ENCODE measurements around the gene MCL1.
"Not testable (repeated sequence)": the region's sequence is repeated elsewhere in the genome, so short reads cannot be mapped to it uniquely, and the experiment has no call there.

MCL1 gene

DNA sequence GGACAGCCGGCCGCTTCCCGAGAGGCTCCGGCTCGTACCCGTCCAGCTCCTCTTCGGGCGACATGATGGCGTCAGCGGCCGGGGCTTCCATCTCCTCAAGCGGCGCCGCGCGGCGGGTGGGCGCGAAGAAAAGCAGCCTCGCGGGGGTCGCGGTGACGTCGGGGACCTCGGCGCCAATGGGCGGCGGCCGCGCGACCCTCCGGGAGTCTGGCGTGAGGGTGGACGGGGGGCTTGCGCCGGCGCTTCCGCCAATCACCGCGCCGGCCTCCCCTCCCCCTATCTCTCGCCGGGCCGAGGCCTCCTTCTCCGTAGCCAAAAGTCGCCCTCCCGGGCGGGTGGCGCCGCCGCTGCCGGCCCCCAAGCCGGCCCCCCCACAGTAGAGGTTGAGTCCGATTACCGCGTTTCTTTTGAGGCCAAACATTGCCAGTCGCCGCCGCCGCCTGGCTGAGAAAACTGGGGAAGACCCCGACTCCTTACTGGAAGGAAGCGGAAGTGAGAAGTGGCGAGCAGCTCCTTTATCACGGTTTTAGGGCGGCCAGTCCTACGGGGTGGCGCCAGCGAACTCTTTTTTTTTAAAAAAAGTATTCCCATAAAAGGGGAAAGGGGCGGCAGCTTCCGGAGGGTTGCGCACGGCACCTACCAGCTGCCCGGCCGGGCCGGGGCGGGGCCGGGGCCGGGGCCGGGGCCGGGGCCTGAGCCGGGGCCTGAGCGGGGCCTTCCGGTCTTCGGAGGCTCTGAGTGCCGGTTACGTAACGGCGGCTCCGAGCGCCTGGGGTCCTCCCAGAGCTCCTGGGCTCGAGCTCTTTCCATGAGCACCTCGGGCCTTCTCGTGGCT lies at the start of gene MCL1:
Gene MCL1, minus strand, starts transcription at position 501 of the 835 bp plus-strand sequence. Its CDS starts 80 bp downstream, at position 421.
- DNase-seq (ENCODE audit: low read depth in 2 of 2), result peak; percentile 85 to 87

DNA sequence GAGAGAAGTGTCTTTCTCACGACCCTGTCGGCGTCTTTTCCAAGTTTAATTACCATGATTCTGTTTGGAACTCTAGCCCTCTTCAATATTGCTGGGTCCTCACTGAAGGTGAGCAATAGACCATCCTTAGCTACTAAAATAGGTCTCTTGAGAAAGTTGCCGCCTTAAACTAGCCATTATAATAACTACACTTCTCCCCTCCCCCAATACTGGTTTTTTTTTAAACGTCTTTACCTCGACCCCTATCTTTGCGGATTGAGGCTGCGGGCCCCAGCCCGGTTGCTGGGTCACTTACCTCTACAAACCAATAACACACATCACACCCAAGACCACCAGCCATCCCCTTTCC lies 49.3 kb upstream of the MCL1 start:
- DNase-seq (ENCODE audit: low read depth in 2 of 2), result no peak

DNA sequence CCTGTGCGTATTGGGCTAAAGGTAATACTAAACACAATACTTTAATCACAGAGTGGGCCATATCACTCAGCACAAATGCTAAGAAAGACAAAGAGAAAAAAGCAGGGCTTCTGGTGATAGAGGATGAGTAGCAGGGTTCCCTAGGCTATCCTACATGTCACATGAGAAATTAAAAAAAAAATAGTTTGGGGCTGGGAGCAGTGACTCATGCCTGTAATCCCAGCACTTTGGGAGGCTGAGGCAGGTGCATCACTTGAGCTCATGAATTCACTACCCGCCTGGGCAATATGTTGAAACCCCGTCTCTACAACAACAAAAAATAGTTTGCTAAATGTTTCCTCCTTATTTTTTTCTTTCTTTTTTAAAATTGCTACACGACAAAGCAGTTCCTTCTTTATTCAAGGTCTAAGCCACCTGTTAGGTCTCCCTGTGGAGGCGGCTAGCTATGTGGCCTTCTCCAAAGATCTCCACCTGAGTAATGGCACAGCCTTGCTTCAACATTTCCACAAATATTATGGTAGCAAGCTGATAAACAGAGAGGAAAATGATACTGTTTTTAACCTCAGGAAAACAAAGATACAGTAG lies 48.5 kb upstream of the MCL1 start:
- DNase-seq (ENCODE audit: low read depth in 2 of 2), result no peak

DNA sequence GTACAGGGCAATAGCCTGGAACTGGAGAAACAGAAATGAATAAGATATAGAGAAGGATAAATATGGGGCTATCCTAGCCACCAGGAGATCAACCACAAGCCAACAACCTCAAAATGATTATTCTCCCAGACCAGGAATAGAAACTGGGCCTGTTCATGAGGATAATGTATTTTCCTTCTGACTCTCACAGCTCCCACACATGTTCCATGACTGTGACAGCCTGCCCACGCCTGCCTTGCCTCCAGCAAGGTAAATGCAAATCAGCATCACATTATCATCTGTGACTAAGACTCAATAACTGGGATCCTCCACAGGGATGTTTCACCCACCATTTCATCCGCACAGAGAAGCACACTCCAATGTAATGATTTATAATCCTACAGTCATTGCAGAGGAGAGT lies 46.7 kb upstream of the MCL1 start:
- DNase-seq (ENCODE audit: low read depth in 2 of 2), result no peak

DNA sequence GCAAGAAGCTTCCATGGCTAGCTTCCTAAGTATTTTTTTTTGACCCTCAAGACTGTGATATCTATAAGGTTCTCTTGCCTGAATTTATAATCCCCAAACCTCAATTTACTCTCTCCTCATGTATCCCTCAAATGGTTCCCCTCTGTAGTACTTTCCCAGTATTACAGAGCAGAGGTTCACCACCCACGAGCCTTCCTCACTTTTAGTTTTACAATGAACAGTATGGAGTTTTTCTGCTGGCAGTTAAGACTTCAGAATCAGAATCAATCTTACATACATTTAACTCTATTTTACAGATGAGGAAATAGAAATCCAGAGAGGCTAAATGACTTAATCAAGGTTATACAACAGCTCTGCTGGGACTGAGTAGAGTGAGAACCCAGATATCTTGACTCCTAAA lies 45.1 kb upstream of the MCL1 start:
- DNase-seq (ENCODE audit: low read depth in 2 of 2), result not testable (repeated sequence)

DNA sequence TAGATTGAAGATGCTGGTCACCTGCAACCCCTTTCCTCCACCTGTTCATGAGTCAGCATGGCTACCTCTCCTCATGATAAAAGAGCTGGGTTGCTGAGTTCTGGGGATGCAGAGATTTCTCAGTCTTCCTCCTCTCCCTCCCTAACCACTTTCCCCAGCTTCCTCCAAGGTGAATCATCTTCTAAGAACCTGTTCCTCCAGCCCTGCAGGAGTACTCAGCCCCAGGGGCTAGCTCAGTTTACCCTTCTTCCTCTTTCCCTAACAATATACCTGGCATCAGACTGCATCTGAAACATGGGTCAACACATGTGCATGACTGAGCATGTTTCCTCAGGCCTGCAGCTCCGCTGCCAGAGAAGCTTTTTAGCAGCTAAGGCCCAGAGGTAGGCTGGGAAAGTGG lies 44.7 kb upstream of the MCL1 start:
- not testable (repeated sequence) for DNase-seq (ENCODE audit: low read depth in 2 of 2)

DNA sequence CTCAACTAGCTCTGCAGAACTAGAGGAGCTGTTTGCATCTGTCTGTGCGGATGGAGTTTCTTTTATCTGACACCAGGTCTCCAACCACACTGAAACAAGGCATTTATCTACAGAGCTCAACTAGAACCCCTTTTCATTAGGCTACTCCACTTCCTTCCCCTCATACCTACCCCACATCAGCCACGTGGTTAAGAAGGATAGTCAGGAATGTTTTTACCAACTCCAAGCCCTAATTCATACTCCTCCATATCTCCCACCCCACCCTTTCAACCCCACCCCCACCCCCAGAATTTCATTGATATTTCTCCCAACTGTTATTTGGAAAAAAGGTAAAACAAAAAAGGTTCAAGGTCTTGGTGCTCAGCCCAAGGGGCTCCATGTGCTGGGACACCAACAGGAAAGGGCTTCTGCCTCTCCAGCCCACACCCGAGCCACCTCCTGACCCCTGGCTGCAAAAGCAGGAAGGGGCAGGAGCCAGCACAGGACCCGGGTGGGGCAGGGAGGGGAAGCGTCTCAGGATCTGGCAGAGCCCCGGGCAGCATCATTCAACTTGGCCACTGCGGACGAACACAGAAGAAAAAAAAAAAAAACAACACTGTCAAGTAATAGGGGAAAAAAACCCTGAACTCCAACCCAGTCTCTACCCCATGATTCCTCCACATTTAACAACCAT lies 43.0 kb upstream of the MCL1 start:
- no peak for DNase-seq (ENCODE audit: low read depth in 2 of 2)

DNA sequence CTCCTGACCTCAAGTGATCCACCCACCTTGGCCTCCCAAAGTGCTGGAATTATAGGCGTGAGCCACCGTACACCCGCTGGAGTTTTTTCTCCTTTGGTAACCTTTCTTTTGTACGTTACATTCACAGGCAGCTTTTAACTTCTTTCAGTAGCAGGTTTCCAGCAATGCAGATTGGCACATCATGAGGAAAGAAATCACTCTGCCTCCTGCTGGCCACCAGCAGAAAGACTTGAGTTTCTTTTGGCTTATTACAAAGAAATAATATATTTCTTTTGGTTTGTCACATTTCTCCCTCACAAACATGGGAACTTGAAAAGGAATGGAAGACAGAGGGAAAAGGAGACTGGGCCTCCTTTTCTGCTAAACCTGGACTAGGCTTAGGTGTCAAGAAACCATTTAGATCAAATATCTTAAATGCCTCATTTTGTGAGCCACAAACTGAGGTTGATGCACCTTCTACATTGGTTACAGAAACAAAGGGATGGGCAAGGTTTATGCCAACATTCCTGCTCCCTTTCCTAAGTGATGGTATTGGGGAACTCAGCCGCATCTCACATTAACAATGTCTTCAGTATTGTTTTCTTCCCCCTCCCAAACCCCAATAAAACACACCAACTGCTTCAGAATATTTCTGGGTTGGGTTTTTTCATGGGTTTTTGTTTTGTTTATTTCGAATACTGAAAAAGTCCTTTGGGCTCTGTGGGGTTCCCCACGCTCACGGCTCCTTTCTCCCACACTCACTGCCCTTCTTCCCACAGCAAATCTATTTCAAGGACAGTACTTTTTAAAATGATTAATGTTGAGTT lies 42.3 kb upstream of the MCL1 start:
- no peak for DNase-seq (ENCODE audit: low read depth in 2 of 2)

DNA sequence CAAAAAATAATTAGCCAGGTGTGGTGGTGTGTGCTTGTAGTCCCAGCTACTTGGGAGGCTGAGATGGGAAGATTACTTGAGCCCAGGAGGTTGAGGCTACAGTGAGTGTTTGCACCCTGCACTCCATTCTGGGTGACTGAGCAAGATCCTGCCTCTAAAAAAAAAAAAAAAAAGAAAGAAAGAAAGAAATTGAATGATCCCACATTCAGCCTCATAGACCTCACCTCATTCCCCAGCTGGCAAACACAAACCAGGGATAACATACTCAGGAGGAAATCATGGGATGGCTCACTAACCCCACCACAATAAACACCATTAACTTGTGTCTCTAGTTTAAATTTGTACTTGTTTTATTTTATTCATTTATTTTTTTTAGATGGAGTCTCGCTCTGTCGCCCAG lies 41.5 kb upstream of the MCL1 start:
- no peak for DNase-seq (ENCODE audit: low read depth in 2 of 2)

DNA sequence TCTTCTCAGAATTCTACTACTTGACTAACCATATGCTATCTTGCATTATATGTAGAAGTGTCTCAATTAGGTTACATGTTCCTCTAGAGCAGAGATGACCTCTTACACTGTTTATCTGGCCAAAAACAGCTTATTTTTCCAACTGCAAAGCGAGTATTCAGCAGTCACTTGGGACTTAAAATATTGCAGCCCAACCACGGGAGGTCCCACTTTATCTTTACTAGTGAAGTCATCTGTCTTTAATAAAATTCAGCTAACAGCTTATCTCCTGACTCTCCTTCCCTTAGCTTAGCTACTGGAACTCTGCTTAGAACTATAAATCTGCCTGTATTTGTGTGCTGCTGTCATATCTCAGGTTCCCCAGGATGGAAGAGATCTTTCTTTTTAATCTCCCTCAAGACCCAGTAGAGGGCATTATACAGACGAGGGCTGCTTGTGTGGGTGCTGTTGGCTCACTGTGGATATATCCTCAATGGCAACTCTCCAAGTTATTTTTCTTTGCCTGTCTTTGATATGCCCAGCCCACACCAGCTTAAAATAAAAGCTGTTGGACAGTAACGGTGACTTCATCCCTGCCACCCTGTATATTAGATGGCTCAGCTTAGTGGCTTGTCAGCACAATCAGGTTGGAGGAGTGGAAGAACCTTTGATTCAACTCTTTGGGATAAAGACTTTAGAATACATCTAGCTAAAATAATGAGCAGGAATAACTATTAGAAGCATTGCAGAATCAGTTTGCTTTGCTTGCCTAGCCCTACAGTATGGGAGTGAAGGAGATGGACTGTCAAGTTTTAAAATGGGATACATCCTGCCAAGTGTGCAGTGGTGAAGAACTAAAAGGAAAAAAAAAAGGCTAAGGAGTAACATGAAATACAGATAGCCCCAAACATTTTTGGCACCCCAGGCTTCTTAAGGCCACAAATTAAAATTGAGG lies 40.4 kb upstream of the MCL1 start:
- DNase-seq (ENCODE audit: low read depth in 2 of 2), result no peak

DNA sequence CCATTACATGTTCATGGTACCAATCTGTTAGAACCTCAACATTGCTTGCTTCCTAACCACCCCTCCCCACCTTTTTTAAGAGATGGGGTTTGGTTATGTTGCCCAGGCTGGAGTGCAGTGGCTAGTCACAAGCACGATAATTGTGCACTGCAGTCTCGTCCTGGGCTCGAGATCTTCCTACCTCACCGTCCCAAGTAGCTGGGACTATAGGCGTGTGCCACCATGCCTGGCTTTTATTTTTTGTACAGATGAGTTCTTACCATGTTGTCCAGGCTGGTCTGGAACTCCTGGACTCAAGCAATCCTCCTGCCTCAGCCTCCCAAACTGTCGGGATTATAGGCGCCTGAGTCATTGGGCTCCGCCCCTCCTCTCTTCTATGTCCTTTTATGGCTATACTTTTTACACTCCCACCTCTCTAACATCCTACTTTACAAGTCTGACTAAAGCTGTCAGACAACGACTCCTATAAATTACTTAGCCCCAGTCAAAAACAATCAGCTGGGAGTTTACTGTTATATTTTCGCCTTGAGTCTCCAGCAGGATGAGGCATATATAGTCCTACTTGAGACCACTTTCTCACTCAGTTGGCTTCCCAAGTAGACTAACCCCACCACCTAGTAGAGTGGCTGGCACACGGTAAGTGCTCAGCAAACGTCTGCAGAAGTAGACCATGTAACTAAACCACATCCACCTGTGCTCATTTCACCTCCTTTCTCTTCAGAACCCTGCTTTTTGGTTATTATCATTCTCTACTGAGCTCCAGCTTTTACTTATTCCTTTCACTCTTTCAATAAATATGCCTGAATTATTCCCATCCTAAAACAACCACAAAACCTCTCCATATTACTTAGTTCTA lies 36.2 kb upstream of the MCL1 start:
- no peak for DNase-seq (ENCODE audit: low read depth in 2 of 2)

DNA sequence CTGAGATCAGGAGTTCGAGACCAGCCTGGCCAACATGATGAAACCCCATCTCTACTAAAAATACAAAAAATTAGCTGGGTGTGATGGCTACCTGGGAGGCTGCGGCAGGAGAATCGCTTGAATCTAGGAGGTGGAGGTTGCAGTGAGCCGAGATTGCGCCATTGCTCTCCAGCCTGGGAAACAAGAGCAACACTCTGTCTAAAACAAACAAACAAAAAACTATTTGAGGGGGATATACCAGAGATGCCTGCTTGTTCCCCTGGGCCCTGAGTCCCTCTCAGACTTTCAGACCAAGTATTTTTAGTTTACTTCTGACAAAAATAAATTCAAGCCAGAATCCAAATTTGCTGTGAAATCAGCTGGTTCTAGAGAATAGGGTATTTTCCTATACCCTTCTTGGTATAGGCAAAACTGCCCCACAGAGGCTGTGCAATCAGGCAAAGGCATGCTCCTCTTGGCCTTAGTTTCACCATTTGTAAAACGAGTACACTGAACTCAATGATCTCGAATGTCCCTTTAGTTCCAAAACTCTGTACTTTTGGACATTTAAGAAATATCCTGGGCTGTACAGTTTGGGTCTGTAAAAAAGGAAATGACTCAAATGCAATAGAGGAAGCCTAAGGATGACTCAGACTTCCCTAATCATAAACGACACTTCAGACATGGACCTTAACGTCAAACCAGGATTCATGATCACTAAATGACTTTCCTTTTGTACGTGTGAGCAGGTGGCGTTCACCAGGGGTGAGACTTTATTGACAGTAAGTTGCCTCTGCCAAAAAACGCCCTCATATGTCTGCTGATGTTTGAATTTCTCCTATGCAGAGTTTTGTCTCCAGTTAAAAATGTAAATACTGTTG lies 33.9 kb upstream of the MCL1 start:
- peak in 1 of 2 donors; percentile 43 for DNase-seq (ENCODE audit: low read depth in 2 of 2)

DNA sequence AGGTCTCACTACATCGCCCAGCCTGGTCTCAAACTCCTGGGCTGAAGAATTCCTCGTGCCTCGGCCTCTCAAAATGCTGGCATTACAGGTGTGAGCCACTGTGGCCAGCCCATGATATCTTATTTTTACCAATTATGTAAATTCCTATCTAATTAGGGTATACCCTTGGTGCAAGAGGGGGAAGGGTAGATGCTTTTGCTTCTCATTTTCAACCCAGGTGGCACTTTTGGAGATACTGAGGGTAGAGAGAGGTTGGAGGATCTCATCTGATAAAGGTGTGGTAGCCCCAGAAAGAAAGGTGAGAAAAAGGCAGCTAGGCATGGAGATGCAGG lies 32.6 kb upstream of the MCL1 start:
- no peak for DNase-seq (ENCODE audit: low read depth in 2 of 2)

DNA sequence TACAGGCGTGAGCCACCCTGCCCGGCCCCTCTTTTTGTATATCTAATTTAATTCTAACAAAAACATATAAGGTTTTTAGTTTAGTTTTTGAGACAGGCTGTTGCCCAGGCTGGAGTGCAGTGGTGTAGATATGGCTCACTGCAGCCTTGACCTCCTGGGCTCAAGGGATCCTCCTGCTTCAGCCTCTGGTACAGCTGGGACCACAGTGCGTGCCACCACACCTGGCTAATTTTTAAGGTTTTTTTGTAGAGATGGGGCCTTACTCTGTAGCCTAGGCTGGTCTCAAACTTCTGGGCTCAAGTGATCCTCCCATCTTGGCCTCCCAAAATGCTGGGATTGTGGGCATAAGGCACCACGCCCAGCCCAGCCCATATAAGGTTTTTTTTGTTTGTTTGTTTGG lies 31.2 kb upstream of the MCL1 start:
- DNase-seq (ENCODE audit: low read depth in 2 of 2), result no peak

DNA sequence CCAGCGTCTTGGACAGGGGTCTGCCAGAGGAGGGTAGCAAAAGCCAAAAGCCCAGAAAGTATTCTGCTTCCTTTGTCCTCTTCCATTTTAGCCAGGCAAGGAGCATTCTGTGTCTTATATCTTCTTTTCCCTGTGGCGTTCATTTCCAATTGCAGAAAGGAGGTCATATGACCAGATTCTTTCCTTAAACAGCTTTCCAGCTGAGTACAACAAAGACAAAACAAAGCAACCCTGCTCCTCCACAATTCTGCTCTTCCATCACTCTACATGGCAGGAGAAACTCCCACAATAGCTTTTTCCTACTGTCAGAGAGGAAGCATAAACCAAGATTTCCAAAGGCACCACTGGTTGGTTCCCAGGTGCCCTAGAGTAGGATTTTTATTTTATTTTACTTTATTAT lies 30.3 kb upstream of the MCL1 start:
- no peak for DNase-seq (ENCODE audit: low read depth in 2 of 2)

DNA sequence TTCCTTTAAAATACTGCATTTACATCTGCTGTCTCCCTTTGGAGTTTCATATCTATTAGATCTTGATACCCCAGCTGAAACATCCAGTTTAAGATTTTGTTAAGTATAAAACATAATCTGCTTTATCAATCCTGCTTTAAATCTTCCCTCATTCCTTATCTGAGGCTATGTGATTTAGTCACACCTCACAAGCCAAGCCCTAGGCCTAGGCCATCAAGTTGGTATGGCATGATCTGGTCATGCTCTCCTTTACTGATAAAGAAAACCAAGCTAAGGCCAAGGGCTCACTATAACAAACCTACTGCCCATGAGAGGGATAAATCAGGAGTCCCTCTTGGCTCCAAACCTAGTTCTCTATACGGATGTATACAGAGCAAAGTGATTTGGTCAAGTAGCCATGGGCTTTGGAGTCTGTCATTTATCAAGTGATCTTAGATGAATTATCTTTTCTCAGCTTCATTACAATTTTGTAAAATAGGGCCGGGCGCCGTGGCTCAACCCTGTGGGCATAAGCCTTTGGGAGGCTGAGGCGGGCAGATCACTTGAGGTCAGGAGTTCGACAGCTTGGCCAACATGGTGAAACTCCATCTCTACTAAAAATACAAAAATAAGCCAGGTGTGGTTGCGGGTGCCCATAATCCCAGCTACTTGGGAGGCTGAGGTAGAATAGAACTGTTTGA lies 27.2 kb upstream of the MCL1 start:
- no peak for DNase-seq (ENCODE audit: low read depth in 2 of 2)

DNA sequence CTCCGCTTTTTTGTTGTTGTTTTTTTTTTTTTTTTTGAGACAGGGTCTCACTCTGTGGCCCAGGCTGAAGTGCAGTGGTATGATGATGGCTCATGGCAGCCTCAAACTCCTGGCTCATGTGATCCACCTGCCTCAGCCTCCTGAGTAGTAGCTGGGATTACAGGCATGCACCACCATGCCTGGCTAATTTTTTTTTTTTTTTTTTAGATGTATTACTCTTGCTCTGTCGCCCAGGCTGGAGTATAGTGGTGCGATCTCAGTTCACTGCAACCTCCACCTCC lies 26.0 kb upstream of the MCL1 start:
- not testable (repeated sequence) for DNase-seq (ENCODE audit: low read depth in 2 of 2)

DNA sequence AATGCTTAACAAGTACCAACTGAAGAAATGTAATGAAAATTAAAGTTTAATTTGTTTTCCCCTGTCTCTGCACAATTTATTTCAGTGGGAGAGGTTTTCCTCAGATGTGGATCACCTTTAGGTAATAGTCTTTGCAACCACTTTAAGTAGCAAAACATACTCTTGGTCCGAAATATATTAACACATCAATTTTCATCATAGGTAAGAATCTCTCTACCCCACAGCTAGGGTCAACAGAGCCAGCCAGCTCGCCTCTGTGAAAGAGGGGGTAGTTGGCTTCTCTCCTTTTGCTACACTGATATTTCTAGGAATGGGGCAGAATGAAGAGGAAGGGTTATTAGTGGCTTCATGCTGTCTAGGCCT lies 24.8 kb upstream of the MCL1 start:
- DNase-seq (ENCODE audit: low read depth in 2 of 2), result no peak

DNA sequence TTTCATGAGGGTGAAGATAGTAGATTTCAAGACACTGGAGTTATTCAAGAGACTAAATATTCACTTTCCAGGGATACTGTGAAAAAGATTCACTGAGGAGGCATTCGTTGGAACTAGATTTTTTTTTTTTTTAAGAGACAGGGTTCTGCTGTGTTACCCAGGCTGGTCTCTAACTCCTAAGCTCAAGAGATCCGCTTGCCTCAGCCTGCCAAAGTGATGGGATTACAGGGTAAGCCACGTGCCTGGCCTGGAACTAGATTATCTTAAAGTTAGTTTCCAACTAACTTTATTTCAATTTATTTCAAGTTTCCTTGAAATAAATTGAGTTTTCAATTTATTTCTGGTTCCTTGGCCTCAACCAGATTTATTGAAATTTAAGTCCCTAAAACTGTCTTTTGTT lies 24.3 kb upstream of the MCL1 start:
- no peak for DNase-seq (ENCODE audit: low read depth in 2 of 2)
